HepG2 (cell line): ENCODE results near the gene SLX9. TPM values are rescaled to one million over a fixed set of nuclear protein-coding genes. Genes with fewer than 3 reads are reported as not detected.
A peak's percentile ranks its signal among the peaks of the same experiment; 100 is the strongest.

Experiments
- GTF3A ChIP-seq: sonication (generic); formaldehyde crosslinking; conservative IDR thresholded peaks from 2 replicates; pipeline ENCODE4 v1.4.0; 2020; ENCODE audit warnings: mild to moderate bottlenecking, missing genetic modification reagents
- MATR3 ChIP-seq: sonication (generic); formaldehyde crosslinking; IDR thresholded peaks from 2 replicates; pipeline ENCODE4 v1.4.0; 2020; ENCODE audit warnings: missing genetic modification reagents
- MYNN ChIP-seq: sonication (generic); formaldehyde crosslinking; IDR thresholded peaks from 2 replicates; pipeline ENCODE4 v1.4.0; 2020; ENCODE audit warnings: mild to moderate bottlenecking, low read depth, missing genetic modification reagents
- PCBP1 ChIP-seq: fragments of 200-400 bp; formaldehyde crosslinking; IDR thresholded peaks from 2 replicates; pipeline ENCODE4 v1.6.1; 2017; ENCODE audit warnings: mild to moderate bottlenecking, low read depth, low read length, borderline replicate concordance
- POGZ ChIP-seq: sonication (generic); formaldehyde crosslinking; IDR thresholded peaks from 2 replicates; pipeline ENCODE4 v1.4.0; 2020; ENCODE audit warnings: mild to moderate bottlenecking, missing genetic modification reagents
- RAD51 ChIP-seq: fragments of 450-650 bp; IDR thresholded peaks from 2 replicates; pipeline ENCODE4 v1.6.1; 2016; ENCODE audit warnings: borderline replicate concordance
- RELA ChIP-seq: sonication (generic); formaldehyde crosslinking; IDR thresholded peaks from 2 replicates; pipeline ENCODE4 v1.4.0; 2020; ENCODE audit warnings: missing genetic modification reagents
- SALL2 ChIP-seq: sonication (generic); formaldehyde crosslinking; IDR thresholded peaks from 2 replicates; pipeline ENCODE4 v1.8.1; 2023; ENCODE audit warnings: mild to moderate bottlenecking, missing genetic modification reagents, inconsistent platforms
- SMC3 ChIP-seq: IDR thresholded peaks from 2 replicates; pipeline ENCODE4 v1.6.1; 2011; ENCODE audit warnings: low read length, improper control_type of control experiment
- SP140L ChIP-seq: sonication (generic); formaldehyde crosslinking; IDR thresholded peaks from 2 replicates; pipeline ENCODE4 v1.4.0; 2020; ENCODE audit warnings: missing genetic modification reagents, borderline replicate concordance
- TBX2 ChIP-seq: sonication (generic); formaldehyde crosslinking; IDR thresholded peaks from 2 replicates; pipeline ENCODE4 v1.5.0; 2020; ENCODE audit warnings: missing genetic modification reagents, mild to moderate bottlenecking, borderline replicate concordance
- ZNF264 ChIP-seq: sonication (generic); formaldehyde crosslinking; IDR thresholded peaks from 2 replicates; pipeline ENCODE4 v1.4.0; 2020; ENCODE audit warnings: missing genetic modification reagents
- ZNF317 ChIP-seq: sonication (generic); formaldehyde crosslinking; IDR thresholded peaks from 2 replicates; pipeline ENCODE4 v1.5.0; 2020; ENCODE audit warnings: mild to moderate bottlenecking, missing genetic modification reagents
- ZNF670 ChIP-seq: sonication (generic); formaldehyde crosslinking; IDR thresholded peaks from 2 replicates; pipeline ENCODE4 v1.8.0; 2022; ENCODE audit warnings: mild to moderate bottlenecking, missing genetic modification reagents, borderline replicate concordance
- ZNF841 ChIP-seq: sonication (generic); formaldehyde crosslinking; IDR thresholded peaks from 2 replicates; pipeline ENCODE4 v1.8.1; 2023; ENCODE audit warnings: missing genetic modification reagents, borderline replicate concordance
- polyA plus RNA-seq, 8 experiments: library from polyadenylated mRNA; depleted of rRNA in 3 of 8; stranded (reverse) in 7 of 8; unstranded in 1 of 8; fragments of >200 nt; fragmentation: Illumina TruSeq in 4 of 8; extraction: Trizol in 4 of 8; gene quantifications; 2 replicates each; pipeline versions ENCODE4 v1.2.1 to v1.2.3, GENCODE V29; 2011 to 2016; ENCODE audit warnings: low read depth in 4 of 8, missing spikeins in 1 of 8, mixed read lengths in 1 of 8; ENCODE audit not compliant: insufficient read depth in 1 of 8
- total RNA-seq, 5 experiments: library from RNA; depleted of rRNA; stranded (reverse); fragments of >200 nt; fragmentation: Illumina TruSeq; extraction: Trizol; gene quantifications; 2 replicates each; pipeline ENCODE4 v1.2.3, GENCODE V29; 2016; ENCODE audit warnings: low read depth in 1 of 5
- TF ChIP-seq, protein P1 (sequence below): sonication (generic); formaldehyde crosslinking; conservative IDR thresholded peaks from 2 replicates; pipeline ENCODE4 v1.5.0; 2020; ENCODE audit warnings: missing genetic modification reagents
- TF ChIP-seq, protein P2 (sequence below): sonication (generic); formaldehyde crosslinking; conservative IDR thresholded peaks from 2 replicates; pipeline ENCODE4 v1.4.0; 2020; ENCODE audit warnings: missing genetic modification reagents
- TF ChIP-seq, protein P3 (sequence below): sonication (generic); formaldehyde crosslinking; IDR thresholded peaks from 2 replicates; pipeline ENCODE4 v1.8.0; 2022; ENCODE audit warnings: missing genetic modification reagents, mild to moderate bottlenecking, moderate library complexity, borderline replicate concordance
- TF ChIP-seq, protein P4 (sequence below): sonication (generic); formaldehyde crosslinking; IDR thresholded peaks from 2 replicates; pipeline ENCODE4 v1.5.0; 2020; ENCODE audit warnings: mild to moderate bottlenecking, missing genetic modification reagents
- TF ChIP-seq, protein P5 (sequence below): sonication (generic); formaldehyde crosslinking; IDR thresholded peaks from 2 replicates; pipeline ENCODE4 v1.4.0; 2020; ENCODE audit warnings: missing genetic modification reagents

Gene SLX9
- total and polyA plus RNA-seq, 2 of the 13 experiments (the other 11 are each of a cell fraction or from before 2014, with no cell fraction given): 21.0 to 47.1 TPM

DNA sequence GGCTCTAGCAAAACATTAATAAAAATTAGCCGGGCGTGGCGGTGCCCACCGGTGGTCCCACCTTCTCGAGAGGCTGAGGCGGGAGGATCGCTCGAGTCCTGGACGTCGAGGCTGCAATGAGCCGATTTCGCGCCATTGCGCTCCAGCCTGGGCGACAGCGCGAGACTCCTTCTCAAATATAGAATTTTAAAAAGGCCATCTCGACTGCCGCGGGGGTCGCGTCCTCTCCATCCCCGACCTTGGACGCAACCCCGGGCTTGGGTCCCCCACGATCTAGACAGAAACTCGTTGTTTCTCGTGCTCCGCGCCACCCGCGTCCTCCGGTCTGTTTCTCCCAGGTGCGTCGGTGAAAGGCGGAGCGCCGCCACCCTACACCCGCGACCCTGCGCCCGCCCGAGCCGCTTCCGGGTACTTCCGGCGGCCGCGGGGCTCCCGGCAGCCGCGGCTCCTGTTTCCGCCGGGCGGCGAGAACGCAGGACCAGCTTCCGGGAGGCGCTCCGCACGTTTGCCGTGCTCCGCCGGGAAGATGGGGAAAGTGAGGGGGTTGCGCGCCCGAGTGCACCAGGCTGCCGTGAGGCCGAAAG is at the start of gene SLX9 (continued):
- TF ChIP-seq, protein P1, sequence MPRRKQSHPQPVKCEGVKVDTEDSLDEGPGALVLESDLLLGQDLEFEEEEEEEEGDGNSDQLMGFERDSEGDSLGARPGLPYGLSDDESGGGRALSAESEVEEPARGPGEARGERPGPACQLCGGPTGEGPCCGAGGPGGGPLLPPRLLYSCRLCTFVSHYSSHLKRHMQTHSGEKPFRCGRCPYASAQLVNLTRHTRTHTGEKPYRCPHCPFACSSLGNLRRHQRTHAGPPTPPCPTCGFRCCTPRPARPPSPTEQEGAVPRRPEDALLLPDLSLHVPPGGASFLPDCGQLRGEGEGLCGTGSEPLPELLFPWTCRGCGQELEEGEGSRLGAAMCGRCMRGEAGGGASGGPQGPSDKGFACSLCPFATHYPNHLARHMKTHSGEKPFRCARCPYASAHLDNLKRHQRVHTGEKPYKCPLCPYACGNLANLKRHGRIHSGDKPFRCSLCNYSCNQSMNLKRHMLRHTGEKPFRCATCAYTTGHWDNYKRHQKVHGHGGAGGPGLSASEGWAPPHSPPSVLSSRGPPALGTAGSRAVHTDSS: no peak
- TF ChIP-seq, protein P2, sequence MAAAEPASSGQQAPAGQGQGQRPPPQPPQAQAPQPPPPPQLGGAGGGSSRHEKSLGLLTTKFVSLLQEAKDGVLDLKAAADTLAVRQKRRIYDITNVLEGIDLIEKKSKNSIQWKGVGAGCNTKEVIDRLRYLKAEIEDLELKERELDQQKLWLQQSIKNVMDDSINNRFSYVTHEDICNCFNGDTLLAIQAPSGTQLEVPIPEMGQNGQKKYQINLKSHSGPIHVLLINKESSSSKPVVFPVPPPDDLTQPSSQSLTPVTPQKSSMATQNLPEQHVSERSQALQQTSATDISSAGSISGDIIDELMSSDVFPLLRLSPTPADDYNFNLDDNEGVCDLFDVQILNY (CRISPR knock-in tag): no peak
- TF ChIP-seq, protein P3, sequence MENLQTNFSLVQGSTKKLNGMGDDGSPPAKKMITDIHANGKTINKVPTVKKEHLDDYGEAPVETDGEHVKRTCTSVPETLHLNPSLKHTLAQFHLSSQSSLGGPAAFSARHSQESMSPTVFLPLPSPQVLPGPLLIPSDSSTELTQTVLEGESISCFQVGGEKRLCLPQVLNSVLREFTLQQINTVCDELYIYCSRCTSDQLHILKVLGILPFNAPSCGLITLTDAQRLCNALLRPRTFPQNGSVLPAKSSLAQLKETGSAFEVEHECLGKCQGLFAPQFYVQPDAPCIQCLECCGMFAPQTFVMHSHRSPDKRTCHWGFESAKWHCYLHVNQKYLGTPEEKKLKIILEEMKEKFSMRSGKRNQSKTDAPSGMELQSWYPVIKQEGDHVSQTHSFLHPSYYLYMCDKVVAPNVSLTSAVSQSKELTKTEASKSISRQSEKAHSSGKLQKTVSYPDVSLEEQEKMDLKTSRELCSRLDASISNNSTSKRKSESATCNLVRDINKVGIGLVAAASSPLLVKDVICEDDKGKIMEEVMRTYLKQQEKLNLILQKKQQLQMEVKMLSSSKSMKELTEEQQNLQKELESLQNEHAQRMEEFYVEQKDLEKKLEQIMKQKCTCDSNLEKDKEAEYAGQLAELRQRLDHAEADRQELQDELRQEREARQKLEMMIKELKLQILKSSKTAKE: peak; percentile 81
- TF ChIP-seq RAD51 (no peak), TBX2 (CRISPR knock-in tag) (peak; percentile 86), PCBP1 (0 out of 2 replicates have a peak, but pooled peaks have one; percentile 51), GTF3A (CRISPR knock-in tag) (peak; percentile 86; the same call in 1 of the 2 replicates), RELA (peak; percentile 77; the same call in 1 of the 2 replicates), ZNF670 (CRISPR knock-in tag) (peak; percentile 82), SMC3 (no peak), SALL2 (CRISPR knock-in tag) (peak; percentile 69), SP140L (CRISPR knock-in tag) (peak; percentile 84; the same call in 1 of the 2 replicates), MATR3 (CRISPR knock-in tag) (no peak), ZNF264 (CRISPR knock-in tag) (no peak), MYNN (no peak), POGZ (peak; percentile 85), ZNF841 (CRISPR knock-in tag) (peak; percentile 65; the same call in 1 of the 2 replicates), ZNF317 (CRISPR knock-in tag) (0 out of 2 replicates have a peak, but pooled peaks have one; percentile 40)
- TF ChIP-seq, protein P4, sequence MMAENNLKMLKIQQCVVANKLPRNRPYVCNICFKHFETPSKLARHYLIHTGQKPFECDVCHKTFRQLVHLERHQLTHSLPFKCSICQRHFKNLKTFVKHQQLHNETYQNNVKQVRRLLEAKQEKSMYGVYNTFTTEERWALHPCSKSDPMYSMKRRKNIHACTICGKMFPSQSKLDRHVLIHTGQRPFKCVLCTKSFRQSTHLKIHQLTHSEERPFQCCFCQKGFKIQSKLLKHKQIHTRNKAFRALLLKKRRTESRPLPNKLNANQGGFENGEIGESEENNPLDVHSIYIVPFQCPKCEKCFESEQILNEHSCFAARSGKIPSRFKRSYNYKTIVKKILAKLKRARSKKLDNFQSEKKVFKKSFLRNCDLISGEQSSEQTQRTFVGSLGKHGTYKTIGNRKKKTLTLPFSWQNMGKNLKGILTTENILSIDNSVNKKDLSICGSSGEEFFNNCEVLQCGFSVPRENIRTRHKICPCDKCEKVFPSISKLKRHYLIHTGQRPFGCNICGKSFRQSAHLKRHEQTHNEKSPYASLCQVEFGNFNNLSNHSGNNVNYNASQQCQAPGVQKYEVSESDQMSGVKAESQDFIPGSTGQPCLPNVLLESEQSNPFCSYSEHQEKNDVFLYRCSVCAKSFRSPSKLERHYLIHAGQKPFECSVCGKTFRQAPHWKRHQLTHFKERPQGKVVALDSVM (CRISPR knock-in tag): peak; percentile 99
- TF ChIP-seq, protein P5, sequence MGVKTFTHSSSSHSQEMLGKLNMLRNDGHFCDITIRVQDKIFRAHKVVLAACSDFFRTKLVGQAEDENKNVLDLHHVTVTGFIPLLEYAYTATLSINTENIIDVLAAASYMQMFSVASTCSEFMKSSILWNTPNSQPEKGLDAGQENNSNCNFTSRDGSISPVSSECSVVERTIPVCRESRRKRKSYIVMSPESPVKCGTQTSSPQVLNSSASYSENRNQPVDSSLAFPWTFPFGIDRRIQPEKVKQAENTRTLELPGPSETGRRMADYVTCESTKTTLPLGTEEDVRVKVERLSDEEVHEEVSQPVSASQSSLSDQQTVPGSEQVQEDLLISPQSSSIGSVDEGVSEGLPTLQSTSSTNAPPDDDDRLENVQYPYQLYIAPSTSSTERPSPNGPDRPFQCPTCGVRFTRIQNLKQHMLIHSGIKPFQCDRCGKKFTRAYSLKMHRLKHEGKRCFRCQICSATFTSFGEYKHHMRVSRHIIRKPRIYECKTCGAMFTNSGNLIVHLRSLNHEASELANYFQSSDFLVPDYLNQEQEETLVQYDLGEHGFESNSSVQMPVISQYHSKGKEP (CRISPR knock-in tag): no peak
